NCI-H1417 treated with DMSO at 0.1 percent for 48 hours (cell line): ENCODE data around the gene LMBR1L.
"Not testable (repeated sequence)": the region's sequence is repeated elsewhere in the genome, so short reads cannot be mapped to it uniquely, and the experiment has no call there.

Source experiments
- DNase-seq: peaks from one replicate; lab custom pipeline; 2025; lab: John Stamatoyannopoulos, UW

LMBR1L gene

DNA sequence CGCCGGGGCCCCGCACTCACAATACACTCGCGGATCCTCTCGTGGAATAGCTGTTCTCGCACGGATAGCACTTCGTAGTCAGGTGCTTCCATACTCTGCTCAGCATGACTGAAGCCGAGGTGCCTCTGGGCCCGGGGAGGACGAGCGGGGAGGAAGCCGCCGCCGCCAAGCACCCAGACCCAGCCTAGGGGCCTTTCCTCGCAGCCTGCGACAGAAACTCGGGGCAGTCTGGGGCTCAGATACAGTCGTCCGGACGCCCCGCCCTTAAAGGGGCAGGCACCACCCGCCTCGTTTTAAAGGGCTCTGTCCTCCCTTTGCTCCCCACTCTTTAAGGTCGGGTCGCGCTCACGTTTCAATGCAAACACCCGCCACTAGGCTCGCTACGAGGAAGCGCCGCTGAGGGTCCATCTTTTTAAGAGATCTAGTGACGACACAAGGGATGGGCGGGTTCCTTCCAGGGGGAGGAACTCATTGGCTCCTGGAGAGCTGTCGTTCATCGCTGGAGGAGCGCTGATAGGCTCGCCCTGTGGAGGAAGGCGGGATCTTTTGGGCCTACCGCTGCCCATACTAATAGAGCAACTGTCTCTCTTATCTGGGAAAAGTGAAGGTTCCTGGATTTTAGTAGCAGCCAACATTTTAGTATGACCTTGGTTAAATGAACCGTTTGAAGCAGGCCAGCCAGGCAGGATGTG is at the start of gene LMBR1L:
TSS of gene LMBR1L (minus strand) at position 384 of the 692 bp plus-strand sequence. CDS start at position 92, 292 bp downstream.
- DNase-seq: peak; percentile 93

GRCh38 chr12:49160399-49160798 is 49.8 kb upstream of the LMBR1L start:
- DNase-seq: no peak

- DNase-seq: no peak
These were observed 43.6 kb upstream of the LMBR1L start for GRCh38 chr12:49154221-49154620.

- DNase-seq: no peak
These were observed 36.7 kb upstream of the LMBR1L start for GRCh38 chr12:49147384-49147783.

GRCh38 chr12:49146406-49146805 is 35.8 kb upstream of the LMBR1L start:
- no peak for DNase-seq

GRCh38 chr12:49144384-49144783 is 33.7 kb upstream of the LMBR1L start:
- DNase-seq: no peak

DNA sequence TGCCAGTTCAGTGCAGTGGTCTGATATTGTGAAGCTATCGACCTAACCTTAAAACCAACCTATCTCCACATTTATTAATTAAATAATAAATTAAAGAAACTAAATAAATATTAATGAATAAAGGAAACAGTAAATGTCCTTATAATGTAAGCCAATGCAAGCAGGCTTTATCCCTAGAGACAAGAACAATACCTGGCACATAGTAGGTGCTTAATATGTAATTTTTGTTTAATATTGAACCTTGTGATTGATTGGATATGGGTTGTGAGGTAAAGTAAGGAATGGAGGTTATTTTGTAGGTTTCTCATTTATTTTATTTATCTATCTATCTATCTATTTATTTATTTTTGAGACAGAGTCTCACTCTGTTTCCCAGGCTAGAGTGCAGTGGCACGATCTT is 28.4 kb upstream of the LMBR1L start:
- no peak for DNase-seq

DNA sequence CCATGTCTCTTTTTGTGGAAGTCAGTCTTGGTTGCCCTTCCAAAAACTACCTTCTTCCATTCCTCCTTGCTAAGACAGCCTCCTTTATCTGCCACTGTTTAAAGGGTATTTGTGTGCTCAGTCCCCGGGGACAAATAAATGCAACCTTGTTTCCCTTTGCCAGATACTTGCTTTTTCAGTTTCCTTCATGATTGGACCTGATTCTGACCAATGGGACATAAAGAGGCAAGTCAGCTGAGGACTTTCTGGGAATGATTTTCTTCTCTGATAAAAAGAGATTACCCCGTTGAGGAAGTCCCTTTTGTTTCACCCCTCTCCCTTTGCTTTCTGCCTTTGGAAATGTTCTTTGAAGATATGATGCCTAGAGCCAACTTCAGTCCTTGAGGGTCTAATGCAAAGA is 27.9 kb upstream of the LMBR1L start:
- DNase-seq: no peak

DNA sequence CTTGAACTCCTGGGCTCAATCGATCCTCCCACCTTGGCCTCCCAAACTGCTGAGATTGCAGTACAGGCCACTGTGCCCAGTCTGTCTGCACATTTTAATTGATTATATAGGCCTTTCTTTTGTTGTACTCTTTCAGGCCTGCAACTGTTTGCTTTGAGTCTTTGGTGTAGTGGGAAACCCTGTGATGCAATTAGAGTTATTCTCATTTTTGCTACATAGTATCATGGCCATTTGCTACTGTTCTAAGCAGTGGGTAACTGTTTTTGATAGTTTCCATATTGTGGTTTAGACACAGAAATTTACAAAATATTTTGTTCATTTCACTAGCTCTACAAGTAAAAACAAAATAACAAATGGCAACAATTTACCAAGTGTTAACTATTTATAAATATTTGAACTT is 26.8 kb upstream of the LMBR1L start:
- no peak for DNase-seq

DNA sequence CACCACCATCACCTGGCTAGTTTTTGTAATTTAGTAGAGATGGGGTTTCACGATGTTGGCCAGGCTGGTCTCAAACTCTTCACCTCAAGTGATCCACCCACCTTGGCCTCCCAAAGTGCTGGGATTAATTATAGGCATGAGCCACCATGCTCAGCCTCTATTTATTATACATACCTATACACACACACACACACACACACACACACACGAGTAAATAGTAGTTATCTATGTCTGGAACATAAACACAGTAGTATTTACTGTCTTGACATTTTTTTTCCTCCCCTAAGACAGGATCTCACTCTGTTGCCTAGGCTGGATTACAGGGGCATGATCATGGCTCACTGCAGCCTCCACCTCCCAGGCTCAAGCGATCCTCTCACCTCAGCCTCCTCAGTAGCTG is 26.4 kb upstream of the LMBR1L start:
- DNase-seq: not testable (repeated sequence)

- no peak for DNase-seq
These were observed 22.9 kb upstream of the LMBR1L start for GRCh38 chr12:49133590-49133989.

DNA sequence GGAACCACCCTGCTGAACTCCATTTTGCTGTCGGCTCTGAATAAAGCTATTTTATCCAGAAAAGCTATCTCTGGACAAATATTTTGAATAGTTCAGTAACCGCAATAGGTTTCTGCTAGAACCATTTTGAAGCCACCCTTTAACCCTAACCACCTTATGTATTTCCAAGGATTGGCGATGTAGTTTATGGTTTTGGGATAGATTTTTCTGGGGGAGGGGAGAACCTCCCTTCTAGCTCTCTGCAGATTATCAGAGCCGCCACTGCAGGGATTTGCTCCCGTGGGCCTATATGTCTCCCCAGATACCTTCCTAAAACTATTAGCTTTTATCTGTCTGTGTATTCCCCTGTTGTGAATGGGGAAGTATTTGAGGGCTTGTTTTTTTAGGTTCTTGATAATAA is 22.4 kb upstream of the LMBR1L start:
- no peak for DNase-seq

- no peak for DNase-seq
These were observed 21.3 kb upstream of the LMBR1L start for GRCh38 chr12:49131894-49132461.

DNA sequence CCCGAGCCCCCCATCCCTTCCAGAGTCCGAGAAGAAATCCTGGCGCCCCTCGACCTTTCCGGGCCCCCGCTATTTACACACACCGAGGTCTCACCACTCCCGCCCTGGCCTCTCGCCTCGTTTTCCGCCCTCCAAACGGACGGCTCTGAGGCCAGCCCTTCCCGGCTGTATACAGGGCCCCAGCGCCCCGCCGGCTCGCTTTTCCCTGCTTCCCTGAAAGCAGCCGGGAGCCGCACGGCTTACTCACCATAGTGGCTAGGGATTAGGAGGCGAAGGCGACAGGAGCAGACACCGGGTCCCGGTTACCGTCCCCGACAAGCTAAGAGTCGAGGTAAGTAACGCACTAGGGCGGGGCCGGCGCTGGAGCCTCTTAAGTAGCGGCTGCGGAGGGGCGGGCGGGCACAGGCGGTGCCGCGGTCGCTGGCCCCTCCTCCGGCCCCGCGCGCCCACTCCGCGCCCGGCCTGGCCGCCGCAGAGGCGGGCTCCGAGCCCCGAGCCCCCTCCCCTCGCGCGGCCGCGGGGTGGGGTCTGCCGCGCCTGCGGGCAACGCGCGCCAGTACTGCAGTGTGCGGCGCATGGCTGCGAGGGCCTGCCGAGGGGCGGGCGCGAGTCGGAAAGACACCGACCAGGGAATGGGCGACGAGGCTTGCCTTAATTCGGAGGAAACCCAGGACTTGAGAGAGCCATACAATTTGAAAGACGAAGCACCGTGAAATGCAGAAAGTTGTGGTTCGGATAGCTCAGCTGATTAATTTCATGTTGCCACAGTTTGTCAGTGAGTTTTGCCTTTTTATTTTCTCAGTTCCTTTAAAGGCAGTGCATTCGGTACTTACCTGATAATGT is 20.6 kb upstream of the LMBR1L start, which contains the start of gene TUBA1B:
TSS of gene TUBA1B (minus strand) at position 345 of the 843 bp plus-strand sequence. CDS start at position 250, 95 bp downstream.
- peak; percentile 79 for DNase-seq

GRCh38 chr12:49130151-49131050 is 19.8 kb upstream of the LMBR1L start:
- peak; percentile 84 for DNase-seq

DNA sequence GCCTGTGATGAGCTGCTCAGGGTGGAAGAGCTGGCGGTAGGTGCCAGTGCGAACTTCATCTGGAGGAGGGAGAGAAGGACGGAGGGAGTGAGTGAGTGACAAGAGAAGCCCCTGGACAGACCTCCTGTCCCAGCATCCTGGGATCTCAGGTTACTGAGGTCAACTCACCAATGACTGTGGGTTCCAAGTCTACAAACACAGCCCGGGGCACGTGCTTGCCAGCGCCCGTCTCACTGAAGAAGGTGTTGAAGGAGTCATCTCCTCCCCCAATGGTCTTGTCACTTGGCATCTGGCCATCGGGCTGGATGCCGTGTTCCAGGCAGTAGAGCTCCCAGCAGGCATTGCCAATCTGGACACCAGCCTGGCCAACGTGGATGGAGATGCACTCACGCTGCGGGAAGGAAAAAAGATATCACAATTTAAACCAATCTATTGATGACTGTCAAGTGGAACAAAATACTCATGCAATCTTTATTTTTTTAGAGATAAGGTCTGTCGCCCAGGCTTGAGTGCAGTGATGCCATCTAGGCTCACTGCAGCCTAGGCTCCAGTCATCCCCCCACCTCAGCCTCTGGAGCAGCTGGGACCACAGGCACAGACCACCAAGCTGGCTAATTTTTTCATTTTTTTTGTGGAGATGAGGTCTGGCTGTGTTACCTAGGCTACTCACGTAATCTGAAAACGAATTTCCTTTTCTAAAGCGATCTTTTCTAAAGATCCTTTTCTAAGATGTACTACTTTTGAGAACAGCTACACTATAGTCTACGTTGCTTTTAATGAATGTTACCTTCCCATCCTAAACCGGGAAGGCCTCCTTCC is 18.9 kb upstream of the LMBR1L start:
- no peak for DNase-seq

- not testable (repeated sequence) for DNase-seq
These were observed 17.3 kb upstream of the LMBR1L start for GRCh38 chr12:49127971-49128370.

DNA sequence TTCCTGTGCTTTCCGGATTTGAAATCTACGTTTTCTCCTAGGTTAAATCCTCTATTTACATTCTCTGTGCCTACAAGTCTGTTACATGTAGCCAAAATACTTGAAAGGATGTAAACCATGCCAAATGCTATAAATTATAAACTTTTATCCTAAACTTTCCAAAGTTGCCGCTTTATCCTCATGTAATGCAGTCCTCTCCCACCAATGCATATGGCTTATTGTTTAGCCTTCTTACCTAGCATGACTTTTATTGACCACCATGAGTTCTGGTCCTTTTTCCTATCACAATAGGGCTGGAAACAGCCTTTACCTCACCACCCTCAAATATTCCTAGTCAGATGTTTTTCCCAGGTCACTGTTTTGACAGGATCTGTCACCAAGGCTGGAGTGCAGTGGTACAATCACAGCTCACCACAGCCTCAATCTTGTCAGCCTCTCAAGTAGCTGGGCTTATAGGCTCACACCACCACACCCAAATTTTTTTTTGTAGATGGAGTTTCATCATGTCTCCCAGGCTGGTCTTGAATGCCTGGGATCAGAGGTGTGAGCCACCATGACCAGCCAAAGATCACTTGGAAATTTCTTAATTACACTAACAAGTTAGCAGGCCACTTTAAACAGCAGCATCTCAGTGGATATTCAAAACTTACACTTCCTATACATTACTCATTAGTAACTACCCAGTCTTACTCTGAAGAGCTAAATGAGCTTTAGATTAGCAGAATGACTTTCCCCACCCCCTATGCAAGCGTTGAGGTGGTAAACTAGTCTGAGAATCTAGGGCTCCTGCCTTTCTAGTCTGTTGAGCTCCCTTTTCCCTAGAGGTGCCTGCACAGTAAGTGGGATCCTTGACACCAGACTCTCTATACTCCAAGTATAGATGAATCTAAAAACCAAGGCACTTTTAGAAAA is 16.5 kb upstream of the LMBR1L start:
- no peak for DNase-seq

DNA sequence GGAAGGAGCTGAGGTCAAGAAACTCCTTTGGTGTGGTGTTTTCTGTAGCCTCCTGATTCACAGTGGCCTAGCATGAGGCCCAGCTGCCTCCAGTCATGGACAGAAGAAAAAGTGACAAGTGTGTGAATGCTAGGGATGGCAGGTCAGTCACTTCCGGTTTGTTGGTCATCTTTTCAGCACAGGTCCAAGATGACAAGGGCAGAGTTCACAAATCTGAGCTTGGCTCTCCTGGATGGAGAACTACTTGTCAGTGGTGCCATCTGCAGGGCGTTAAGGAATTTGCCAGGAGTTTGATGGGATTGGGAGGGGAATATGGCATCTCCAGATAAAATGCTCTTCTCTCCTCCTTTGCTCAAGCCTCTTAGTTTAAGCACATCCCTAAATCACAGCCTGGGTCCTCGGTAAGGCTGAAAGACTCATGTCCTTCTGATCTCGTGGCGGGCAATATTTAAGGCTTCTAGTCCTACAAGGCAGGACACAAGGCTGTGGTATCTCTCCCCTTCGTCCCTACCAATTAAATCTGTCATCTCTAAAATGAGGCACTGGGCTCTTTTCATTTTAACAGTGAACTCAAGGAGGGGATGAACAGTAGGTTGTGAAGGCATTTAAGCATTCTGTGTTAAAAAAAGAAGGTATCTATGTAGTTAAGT is 10.5 kb upstream of the LMBR1L start:
- DNase-seq: no peak
